HepG2 (cell line): Measurements from ENCODE around the gene SUN5. TPM values are rescaled to one million over a fixed set of nuclear protein-coding genes. Genes with fewer than 3 reads are reported as not detected.

Source experiments
- HES4 ChIP-seq: sonication (generic); formaldehyde crosslinking; IDR thresholded peaks from 2 replicates; pipeline ENCODE4 v1.9.0; 2021; ENCODE audit warnings: mild to moderate bottlenecking, missing genetic modification reagents, borderline replicate concordance
- HHEX ChIP-seq: IDR thresholded peaks from 2 replicates; pipeline ENCODE4 v1.6.1; 2016; ENCODE audit warnings: control low read depth
- POGZ ChIP-seq: sonication (generic); formaldehyde crosslinking; IDR thresholded peaks from 2 replicates; pipeline ENCODE4 v1.4.0; 2020; ENCODE audit warnings: mild to moderate bottlenecking, missing genetic modification reagents
- RFX5 ChIP-seq: IDR thresholded peaks from 2 replicates; pipeline ENCODE4 v1.6.1; 2011; ENCODE audit warnings: low read depth, low read length, improper control_type of control experiment
- SOX5 ChIP-seq: IDR thresholded peaks from 2 replicates; pipeline ENCODE4 v1.6.1; 2016; ENCODE audit warnings: borderline replicate concordance
- ZBTB21 ChIP-seq: sonication (generic); formaldehyde crosslinking; IDR thresholded peaks from 2 replicates; pipeline ENCODE4 v1.4.0; 2020; ENCODE audit warnings: missing genetic modification reagents
- ZNF34 ChIP-seq: sonication (generic); formaldehyde crosslinking; IDR thresholded peaks from 2 replicates; pipeline ENCODE4 v1.4.0; 2020; ENCODE audit warnings: mild to moderate bottlenecking, missing genetic modification reagents, borderline replicate concordance
- ZNF430 ChIP-seq: sonication (generic); formaldehyde crosslinking; IDR thresholded peaks from 2 replicates; pipeline ENCODE4 v1.9.0; 2021; ENCODE audit warnings: mild to moderate bottlenecking, missing genetic modification reagents
- ZSCAN12 ChIP-seq: sonication (generic); formaldehyde crosslinking; IDR thresholded peaks from 2 replicates; pipeline ENCODE4 v1.9.0; 2021; ENCODE audit warnings: mild to moderate bottlenecking, missing genetic modification reagents
- polyA plus RNA-seq, 8 experiments: library from polyadenylated mRNA; depleted of rRNA in 3 of 8; stranded (reverse) in 7 of 8; unstranded in 1 of 8; fragments of >200 nt; fragmentation: Illumina TruSeq in 4 of 8; extraction: Trizol in 4 of 8; gene quantifications; 2 replicates each; pipeline versions ENCODE4 v1.2.1 to v1.2.3, GENCODE V29; 2011 to 2016; ENCODE audit warnings: low read depth in 4 of 8, missing spikeins in 1 of 8, mixed read lengths in 1 of 8; ENCODE audit not compliant: insufficient read depth in 1 of 8
- total RNA-seq, 5 experiments: library from RNA; depleted of rRNA; stranded (reverse); fragments of >200 nt; fragmentation: Illumina TruSeq; extraction: Trizol; gene quantifications; 2 replicates each; pipeline ENCODE4 v1.2.3, GENCODE V29; 2016; ENCODE audit warnings: low read depth in 1 of 5
- TF ChIP-seq, protein P1 (sequence below): sonication (generic); formaldehyde crosslinking; IDR thresholded peaks from 2 replicates; pipeline ENCODE4 v1.5.1; 2020; ENCODE audit warnings: mild to moderate bottlenecking, missing genetic modification reagents
- TF ChIP-seq, protein P2 (sequence below): sonication (generic); formaldehyde crosslinking; IDR thresholded peaks from 2 replicates; pipeline ENCODE4 v1.5.0; 2020; ENCODE audit warnings: missing genetic modification reagents, mild to moderate bottlenecking, borderline replicate concordance
- TF ChIP-seq, protein P3 (sequence below): sonication (generic); formaldehyde crosslinking; IDR thresholded peaks from 2 replicates; pipeline ENCODE4 v1.8.0; 2022; ENCODE audit warnings: mild to moderate bottlenecking, missing genetic modification reagents
- TF ChIP-seq, protein P4 (sequence below): sonication (generic); formaldehyde crosslinking; conservative IDR thresholded peaks from 2 replicates; pipeline ENCODE4 v1.4.0; 2020; ENCODE audit warnings: missing genetic modification reagents
- TF ChIP-seq, protein P5 (sequence below): sonication (generic); formaldehyde crosslinking; IDR thresholded peaks from 2 replicates; pipeline ENCODE4 v1.5.0; 2020; ENCODE audit warnings: mild to moderate bottlenecking, missing genetic modification reagents
- TF ChIP-seq, protein P6 (sequence below): sonication (generic); formaldehyde crosslinking; IDR thresholded peaks from 2 replicates; pipeline ENCODE4 v1.4.0; 2020; ENCODE audit warnings: mild to moderate bottlenecking, missing genetic modification reagents

Gene SUN5
- total and polyA plus RNA-seq, 2 of the 13 experiments (the other 11 are each of a cell fraction or from before 2014, with no cell fraction given): not detected

DNA sequence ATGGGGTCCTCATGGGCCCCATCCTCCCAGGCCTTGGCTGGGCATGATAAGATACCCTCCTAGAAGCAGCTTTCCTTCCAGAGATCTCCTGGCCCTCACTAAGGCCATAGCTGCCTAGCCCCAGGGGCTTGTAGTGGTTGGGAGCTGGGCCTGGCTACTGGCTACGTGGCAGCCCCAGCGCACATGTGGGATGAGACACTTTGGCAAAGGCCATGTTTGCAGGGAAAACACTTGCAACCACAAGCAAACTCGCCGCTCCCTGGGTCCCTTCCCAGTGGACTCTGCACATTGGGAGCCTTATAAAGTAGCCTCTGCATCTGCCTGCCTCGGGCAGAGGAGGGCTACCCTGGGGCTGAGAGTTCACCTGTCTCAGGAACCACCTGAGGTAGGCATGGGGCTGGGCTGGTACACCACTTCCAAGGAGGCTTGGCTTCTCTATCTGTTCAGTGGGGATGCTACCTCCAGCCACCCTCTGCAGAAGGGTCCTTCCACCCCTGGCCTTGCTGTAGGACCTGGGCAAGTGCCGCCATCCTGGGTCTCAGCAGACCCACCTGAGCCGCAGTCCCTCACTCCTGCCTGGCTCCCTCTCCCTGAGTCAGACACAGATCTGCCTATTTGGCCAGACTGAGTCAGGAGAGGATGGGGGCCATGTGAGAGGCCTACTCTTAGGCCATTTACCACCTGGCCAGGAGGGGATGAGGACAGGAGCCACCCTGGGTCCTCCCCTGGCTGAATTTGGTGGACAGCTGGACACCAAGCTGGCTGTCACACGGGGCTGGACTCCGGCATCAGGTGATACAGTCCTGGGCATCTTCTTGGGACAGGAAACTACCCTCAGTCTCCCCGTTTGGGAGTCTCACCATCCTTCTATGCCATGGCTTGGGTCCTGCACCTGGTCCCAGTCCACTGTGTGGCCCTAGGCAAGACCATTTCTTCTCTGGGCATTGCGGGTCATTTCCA is 3.4 kb upstream of the SUN5 start, which contains the start of gene BPIFB2 (continued):
- TF ChIP-seq, protein P1, sequence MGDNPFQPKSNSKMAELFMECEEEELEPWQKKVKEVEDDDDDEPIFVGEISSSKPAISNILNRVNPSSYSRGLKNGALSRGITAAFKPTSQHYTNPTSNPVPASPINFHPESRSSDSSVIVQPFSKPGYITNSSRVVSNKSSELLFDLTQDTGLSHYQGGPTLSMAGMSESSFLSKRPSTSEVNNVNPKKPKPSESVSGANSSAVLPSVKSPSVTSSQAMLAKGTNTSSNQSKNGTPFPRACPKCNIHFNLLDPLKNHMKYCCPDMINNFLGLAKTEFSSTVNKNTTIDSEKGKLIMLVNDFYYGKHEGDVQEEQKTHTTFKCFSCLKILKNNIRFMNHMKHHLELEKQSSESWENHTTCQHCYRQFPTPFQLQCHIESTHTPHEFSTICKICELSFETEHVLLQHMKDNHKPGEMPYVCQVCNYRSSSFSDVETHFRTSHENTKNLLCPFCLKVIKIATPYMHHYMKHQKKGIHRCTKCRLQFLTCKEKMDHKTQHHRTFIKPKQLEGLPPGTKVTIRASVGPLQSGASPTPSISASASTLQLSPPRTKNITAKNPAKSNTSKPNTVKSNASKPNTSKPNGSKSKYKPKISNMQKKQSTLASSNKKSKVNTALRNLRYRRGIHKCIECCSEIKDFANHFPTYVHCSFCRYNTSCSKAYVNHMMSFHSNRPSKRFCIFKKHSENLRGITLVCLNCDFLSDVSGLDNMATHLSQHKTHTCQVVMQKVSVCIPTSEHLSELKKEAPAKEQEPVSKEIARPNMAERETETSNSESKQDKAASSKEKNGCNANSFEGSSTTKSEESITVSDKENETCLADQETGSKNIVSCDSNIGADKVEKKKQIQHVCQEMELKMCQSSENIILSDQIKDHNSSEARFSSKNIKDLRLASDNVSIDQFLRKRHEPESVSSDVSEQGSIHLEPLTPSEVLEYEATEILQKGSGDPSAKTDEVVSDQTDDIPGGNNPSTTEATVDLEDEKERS (CRISPR knock-in tag): peak; percentile 82; the same call in 1 of the 2 replicates
- peak; percentile 84 for TF ChIP-seq POGZ (CRISPR knock-in tag)
- TF ChIP-seq ZNF34: peak; percentile 82; the same call in 1 of the 2 replicates
- TF ChIP-seq, protein P2, sequence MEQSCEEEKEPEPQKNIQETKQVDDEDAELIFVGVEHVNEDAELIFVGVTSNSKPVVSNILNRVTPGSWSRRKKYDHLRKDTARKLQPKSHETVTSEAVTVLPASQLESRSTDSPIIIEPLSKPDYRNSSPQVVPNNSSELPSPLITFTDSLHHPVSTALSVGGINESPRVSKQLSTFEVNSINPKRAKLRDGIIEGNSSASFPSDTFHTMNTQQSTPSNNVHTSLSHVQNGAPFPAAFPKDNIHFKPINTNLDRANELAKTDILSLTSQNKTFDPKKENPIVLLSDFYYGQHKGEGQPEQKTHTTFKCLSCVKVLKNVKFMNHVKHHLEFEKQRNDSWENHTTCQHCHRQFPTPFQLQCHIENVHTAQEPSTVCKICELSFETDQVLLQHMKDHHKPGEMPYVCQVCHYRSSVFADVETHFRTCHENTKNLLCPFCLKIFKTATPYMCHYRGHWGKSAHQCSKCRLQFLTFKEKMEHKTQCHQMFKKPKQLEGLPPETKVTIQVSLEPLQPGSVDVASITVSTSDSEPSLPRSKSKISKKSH: peak; percentile 81
- peak; percentile 85; the same call in 1 of the 2 replicates for TF ChIP-seq RFX5
- no peak for TF ChIP-seq ZSCAN12 (CRISPR knock-in tag)
- TF ChIP-seq, protein P3, sequence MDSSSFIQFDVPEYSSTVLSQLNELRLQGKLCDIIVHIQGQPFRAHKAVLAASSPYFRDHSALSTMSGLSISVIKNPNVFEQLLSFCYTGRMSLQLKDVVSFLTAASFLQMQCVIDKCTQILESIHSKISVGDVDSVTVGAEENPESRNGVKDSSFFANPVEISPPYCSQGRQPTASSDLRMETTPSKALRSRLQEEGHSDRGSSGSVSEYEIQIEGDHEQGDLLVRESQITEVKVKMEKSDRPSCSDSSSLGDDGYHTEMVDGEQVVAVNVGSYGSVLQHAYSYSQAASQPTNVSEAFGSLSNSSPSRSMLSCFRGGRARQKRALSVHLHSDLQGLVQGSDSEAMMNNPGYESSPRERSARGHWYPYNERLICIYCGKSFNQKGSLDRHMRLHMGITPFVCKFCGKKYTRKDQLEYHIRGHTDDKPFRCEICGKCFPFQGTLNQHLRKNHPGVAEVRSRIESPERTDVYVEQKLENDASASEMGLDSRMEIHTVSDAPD: peak; percentile 100
- TF ChIP-seq HHEX (CRISPR knock-in tag): peak; percentile 86
- peak; percentile 72 for TF ChIP-seq SOX5 (CRISPR knock-in tag)
- TF ChIP-seq, protein P4, sequence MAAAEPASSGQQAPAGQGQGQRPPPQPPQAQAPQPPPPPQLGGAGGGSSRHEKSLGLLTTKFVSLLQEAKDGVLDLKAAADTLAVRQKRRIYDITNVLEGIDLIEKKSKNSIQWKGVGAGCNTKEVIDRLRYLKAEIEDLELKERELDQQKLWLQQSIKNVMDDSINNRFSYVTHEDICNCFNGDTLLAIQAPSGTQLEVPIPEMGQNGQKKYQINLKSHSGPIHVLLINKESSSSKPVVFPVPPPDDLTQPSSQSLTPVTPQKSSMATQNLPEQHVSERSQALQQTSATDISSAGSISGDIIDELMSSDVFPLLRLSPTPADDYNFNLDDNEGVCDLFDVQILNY (CRISPR knock-in tag): 0 out of 2 replicates have a peak, but pooled peaks have one; percentile 2
- no peak for TF ChIP-seq HES4 (CRISPR knock-in tag)
- TF ChIP-seq, protein P5, sequence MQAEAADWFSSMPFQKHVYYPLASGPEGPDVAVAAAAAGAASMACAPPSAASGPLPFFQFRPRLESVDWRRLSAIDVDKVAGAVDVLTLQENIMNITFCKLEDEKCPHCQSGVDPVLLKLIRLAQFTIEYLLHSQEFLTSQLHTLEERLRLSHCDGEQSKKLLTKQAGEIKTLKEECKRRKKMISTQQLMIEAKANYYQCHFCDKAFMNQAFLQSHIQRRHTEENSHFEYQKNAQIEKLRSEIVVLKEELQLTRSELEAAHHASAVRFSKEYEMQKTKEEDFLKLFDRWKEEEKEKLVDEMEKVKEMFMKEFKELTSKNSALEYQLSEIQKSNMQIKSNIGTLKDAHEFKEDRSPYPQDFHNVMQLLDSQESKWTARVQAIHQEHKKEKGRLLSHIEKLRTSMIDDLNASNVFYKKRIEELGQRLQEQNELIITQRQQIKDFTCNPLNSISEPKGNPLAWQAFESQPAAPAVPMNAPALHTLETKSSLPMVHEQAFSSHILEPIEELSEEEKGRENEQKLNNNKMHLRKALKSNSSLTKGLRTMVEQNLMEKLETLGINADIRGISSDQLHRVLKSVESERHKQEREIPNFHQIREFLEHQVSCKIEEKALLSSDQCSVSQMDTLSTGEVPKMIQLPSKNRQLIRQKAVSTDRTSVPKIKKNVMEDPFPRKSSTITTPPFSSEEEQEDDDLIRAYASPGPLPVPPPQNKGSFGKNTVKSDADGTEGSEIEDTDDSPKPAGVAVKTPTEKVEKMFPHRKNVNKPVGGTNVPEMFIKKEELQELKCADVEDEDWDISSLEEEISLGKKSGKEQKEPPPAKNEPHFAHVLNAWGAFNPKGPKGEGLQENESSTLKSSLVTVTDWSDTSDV (CRISPR knock-in tag): peak; percentile 55
- TF ChIP-seq, protein P6, sequence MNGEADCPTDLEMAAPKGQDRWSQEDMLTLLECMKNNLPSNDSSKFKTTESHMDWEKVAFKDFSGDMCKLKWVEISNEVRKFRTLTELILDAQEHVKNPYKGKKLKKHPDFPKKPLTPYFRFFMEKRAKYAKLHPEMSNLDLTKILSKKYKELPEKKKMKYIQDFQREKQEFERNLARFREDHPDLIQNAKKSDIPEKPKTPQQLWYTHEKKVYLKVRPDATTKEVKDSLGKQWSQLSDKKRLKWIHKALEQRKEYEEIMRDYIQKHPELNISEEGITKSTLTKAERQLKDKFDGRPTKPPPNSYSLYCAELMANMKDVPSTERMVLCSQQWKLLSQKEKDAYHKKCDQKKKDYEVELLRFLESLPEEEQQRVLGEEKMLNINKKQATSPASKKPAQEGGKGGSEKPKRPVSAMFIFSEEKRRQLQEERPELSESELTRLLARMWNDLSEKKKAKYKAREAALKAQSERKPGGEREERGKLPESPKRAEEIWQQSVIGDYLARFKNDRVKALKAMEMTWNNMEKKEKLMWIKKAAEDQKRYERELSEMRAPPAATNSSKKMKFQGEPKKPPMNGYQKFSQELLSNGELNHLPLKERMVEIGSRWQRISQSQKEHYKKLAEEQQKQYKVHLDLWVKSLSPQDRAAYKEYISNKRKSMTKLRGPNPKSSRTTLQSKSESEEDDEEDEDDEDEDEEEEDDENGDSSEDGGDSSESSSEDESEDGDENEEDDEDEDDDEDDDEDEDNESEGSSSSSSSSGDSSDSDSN (CRISPR knock-in tag): peak; percentile 95
- TF ChIP-seq ZBTB21: no peak
- TF ChIP-seq ZNF430 (CRISPR knock-in tag): peak; percentile 95; the same call in 1 of the 2 replicates
